Astrocyte (in vitro differentiated cells and primary cell): Measurements from ENCODE around the gene H6PD. TPM values are rescaled to one million over a fixed set of nuclear protein-coding genes. Genes with fewer than 3 reads are reported as not detected.
A peak's percentile ranks its signal among the peaks of the same experiment; 100 is the strongest.

Experiments
- DNase-seq: peaks from one replicate; pipeline ENCODE4 v3.0.0-alpha.2; 2010; ENCODE audit warnings: low read depth
- FAIRE-seq: peaks from 2 replicates; lab custom pipeline; 2011; peaks lifted over from hg19 to GRCh38; lab: Jason Lieb, UNC
- H2AFZ ChIP-seq: 2 replicates; pipeline ENCODE4 v1.6.0; 2012; ENCODE audit warnings: low read depth, low read length, inconsistent platforms
- H3K27ac ChIP-seq: 2 replicates; pipeline ENCODE4 v1.5.1; 2011; ENCODE audit warnings: low read depth, low read length, inconsistent platforms
- H3K27me3 ChIP-seq: 2 replicates; pipeline ENCODE4 v1.6.0; 2011; ENCODE audit warnings: low read length, inconsistent platforms; ENCODE audit not compliant: insufficient read depth
- H3K36me3 ChIP-seq: 2 replicates; pipeline ENCODE4 v1.5.1; 2011; ENCODE audit warnings: low read length, inconsistent platforms; ENCODE audit not compliant: insufficient read depth
- H3K4me1 ChIP-seq: 2 replicates; pipeline ENCODE4 v1.5.1; 2011; ENCODE audit warnings: low read length, inconsistent platforms; ENCODE audit not compliant: insufficient read depth
- H3K4me2 ChIP-seq: 2 replicates; pipeline ENCODE4 v1.6.0; 2012; ENCODE audit warnings: low read length, inconsistent platforms
- H3K4me3 ChIP-seq: 2 replicates; pipeline ENCODE4 v1.5.1; 2011; ENCODE audit warnings: low read depth, mild to moderate bottlenecking, low read length, inconsistent platforms; ENCODE audit not compliant: insufficient read depth
- H3K79me2 ChIP-seq: 2 replicates; pipeline ENCODE4 v1.6.0; 2012; ENCODE audit warnings: mild to moderate bottlenecking, low read length, inconsistent platforms; ENCODE audit not compliant: insufficient read depth
- H3K9ac ChIP-seq: 2 replicates; pipeline ENCODE4 v1.6.0; 2012; ENCODE audit warnings: mild to moderate bottlenecking, low read length, inconsistent platforms
- H3K9me3 ChIP-seq: 2 replicates; pipeline ENCODE4 v1.5.1; 2012; ENCODE audit warnings: low read depth, mild to moderate bottlenecking, low read length, inconsistent platforms; ENCODE audit not compliant: insufficient read depth
- H4K20me1 ChIP-seq: 2 replicates; pipeline ENCODE4 v1.6.0; 2012; ENCODE audit warnings: low read length, inconsistent platforms; ENCODE audit not compliant: insufficient read depth
- H3K27ac Mint-ChIP-seq: one replicate; pipeline ENCODE4 v1.8.0; 2021; ENCODE audit warnings: mild to moderate bottlenecking, mixed read lengths; ENCODE audit not compliant: unreplicated experiment
- H3K27me3 Mint-ChIP-seq: one replicate; pipeline ENCODE4 v1.8.0; 2021; ENCODE audit warnings: low read depth, mixed read lengths; ENCODE audit not compliant: unreplicated experiment
- H3K36me3 Mint-ChIP-seq: one replicate; pipeline ENCODE4 v1.8.0; 2021; ENCODE audit warnings: low read depth, mixed read lengths; ENCODE audit not compliant: unreplicated experiment
- H3K4me1 Mint-ChIP-seq: one replicate; pipeline ENCODE4 v1.8.0; 2021; ENCODE audit warnings: low read depth, mixed read lengths; ENCODE audit not compliant: unreplicated experiment
- H3K4me3 Mint-ChIP-seq: one replicate; pipeline ENCODE4 v1.8.0; 2021; ENCODE audit warnings: mild to moderate bottlenecking, moderate library complexity, mixed read lengths; ENCODE audit not compliant: unreplicated experiment
- H3K9me3 Mint-ChIP-seq: one replicate; pipeline ENCODE4 v1.8.0; 2021; ENCODE audit warnings: mild to moderate bottlenecking, mixed read lengths; ENCODE audit not compliant: unreplicated experiment
- CTCF ChIP-seq: IDR thresholded peaks from 2 replicates; pipeline ENCODE4 v1.5.1; 2011; ENCODE audit warnings: low read depth, mild to moderate bottlenecking, inconsistent platforms, low read length, moderate library complexity; ENCODE audit not compliant: insufficient read depth
- EZH2 ChIP-seq: IDR thresholded peaks from 2 replicates; pipeline ENCODE4 v1.6.1; 2012; ENCODE audit warnings: mild to moderate bottlenecking, low read length, inconsistent platforms; ENCODE audit not compliant: insufficient read depth
- total RNA-seq: library from RNA; stranded (reverse); gene quantifications from 2 replicates; pipeline ENCODE4 v1.2.1, GENCODE V29; 2021

H6PD gene
- total RNA-seq, 1 donor from 2014 or later: 13.9 TPM

- Mint-ChIP-seq H3K27me3 (no peaks in the 10 kb centered on the region), H3K4me1 (peaks cover 29% of the 10 kb centered on the region), H3K9me3 (no peaks in the 10 kb centered on the region), H3K27ac (no peak overlapping the region), H3K4me3 (no peak overlapping the region), H3K36me3 (peaks cover 11% of the 10 kb centered on the region)
- Histone ChIP-seq H4K20me1 (peaks cover 96% of the 10 kb centered on the region), H3K4me2 (peak overlapping the region; percentile 61), H3K27ac (peak overlapping the region; percentile 54), H3K36me3 (no peaks in the 10 kb centered on the region), H3K9me3 (no peaks in the 10 kb centered on the region), H3K27me3 (no peaks in the 10 kb centered on the region), H3K79me2 (peaks cover 100% of the 10 kb centered on the region), H3K9ac (peak overlapping the region; percentile 66), H2AFZ (no peak overlapping the region), H3K4me3 (no peak overlapping the region), H3K4me1 (peaks cover 41% of the 10 kb centered on the region)
- FAIRE-seq (no peak), DNase-seq (no peak)
- TF ChIP-seq CTCF (no peak), EZH2 (no peak)
Observed at GRCh38 chr1:9314711-9315379, 80.3 kb downstream of the H6PD start.

GRCh38 chr1:9315411-9316079, 81.0 kb downstream of the H6PD start:
- DNase-seq (peak; percentile 85), FAIRE-seq (no peak)
- Histone ChIP-seq H3K9me3 (no peaks in the 10 kb centered on the region), H3K9ac (peak overlapping the region; percentile 66), H3K27me3 (no peaks in the 10 kb centered on the region), H3K4me1 (peaks cover 45% of the 10 kb centered on the region), H4K20me1 (peaks cover 96% of the 10 kb centered on the region), H3K4me2 (peak overlapping the region; percentile 61), H3K79me2 (peaks cover 100% of the 10 kb centered on the region), H3K27ac (peak overlapping the region; percentile 71), H3K4me3 (no peak overlapping the region), H2AFZ (no peak overlapping the region), H3K36me3 (no peaks in the 10 kb centered on the region)
- H3K27me3 Mint-ChIP-seq: no peaks in the 10 kb centered on the region
- H3K4me3 Mint-ChIP-seq: no peak overlapping the region
- H3K36me3 Mint-ChIP-seq: peaks cover 13% of the 10 kb centered on the region
- peak overlapping the region; percentile 95 for H3K27ac Mint-ChIP-seq
- no peaks in the 10 kb centered on the region for H3K9me3 Mint-ChIP-seq
- peaks cover 33% of the 10 kb centered on the region for H3K4me1 Mint-ChIP-seq
- TF ChIP-seq CTCF (no peak), EZH2 (no peak)

- FAIRE-seq (no peak), DNase-seq (no peak)
- H2AFZ ChIP-seq: no peak overlapping the region
- no peak overlapping the region for H3K4me3 ChIP-seq
- Mint-ChIP-seq H3K9me3 (no peaks in the 10 kb centered on the region), H3K36me3 (peaks cover 13% of the 10 kb centered on the region), H3K4me3 (no peak overlapping the region), H3K27me3 (no peaks in the 10 kb centered on the region), H3K27ac (no peak overlapping the region), H3K4me1 (peaks cover 39% of the 10 kb centered on the region)
- H4K20me1 ChIP-seq: peaks cover 96% of the 10 kb centered on the region
- peaks cover 100% of the 10 kb centered on the region for H3K79me2 ChIP-seq
- H3K4me2 ChIP-seq: peak overlapping the region; percentile 61
- no peaks in the 10 kb centered on the region for H3K9me3 ChIP-seq
- no peak for TF ChIP-seq EZH2
- no peak for TF ChIP-seq CTCF
- H3K36me3 ChIP-seq: no peaks in the 10 kb centered on the region
- H3K27me3 ChIP-seq: no peaks in the 10 kb centered on the region
- peak overlapping the region; percentile 71 for H3K27ac ChIP-seq
- peaks cover 50% of the 10 kb centered on the region for H3K4me1 ChIP-seq
- H3K9ac ChIP-seq: peak overlapping the region; percentile 66
Observed at GRCh38 chr1:9316080-9316444, 81.5 kb downstream of the H6PD start.
